ENCODE measurements around the gene ARHGEF16.

ARHGEF16 gene

GRCh38 chr1:3479511-3480368 lies 25.3 kb downstream of the ARHGEF16 start:
- in situ Hi-C loops (cut with MboI; ENCODE audit: low sequenced_read_pairs) = no loop called here

DNA sequence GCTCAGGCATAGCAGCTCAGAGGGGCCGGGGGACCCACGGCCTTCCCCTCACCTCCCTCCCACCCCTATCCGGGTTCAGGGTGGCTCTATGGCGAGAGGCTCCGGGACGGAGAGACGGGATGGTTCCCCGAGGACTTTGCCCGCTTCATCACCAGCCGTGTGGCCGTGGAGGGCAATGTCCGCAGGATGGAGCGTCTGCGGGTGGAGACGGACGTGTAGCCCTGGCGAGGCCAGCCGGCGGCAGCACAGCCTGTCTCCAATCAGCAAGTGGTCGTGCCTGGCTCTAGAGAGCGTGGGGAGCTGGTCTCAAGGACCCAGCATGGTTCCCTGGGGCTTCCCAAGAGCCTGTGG lies 25.9 kb downstream of the ARHGEF16 start:
- in situ Hi-C loops (cut with MboI; ENCODE audit: low sequenced_read_pairs) = no loop called here

DNA sequence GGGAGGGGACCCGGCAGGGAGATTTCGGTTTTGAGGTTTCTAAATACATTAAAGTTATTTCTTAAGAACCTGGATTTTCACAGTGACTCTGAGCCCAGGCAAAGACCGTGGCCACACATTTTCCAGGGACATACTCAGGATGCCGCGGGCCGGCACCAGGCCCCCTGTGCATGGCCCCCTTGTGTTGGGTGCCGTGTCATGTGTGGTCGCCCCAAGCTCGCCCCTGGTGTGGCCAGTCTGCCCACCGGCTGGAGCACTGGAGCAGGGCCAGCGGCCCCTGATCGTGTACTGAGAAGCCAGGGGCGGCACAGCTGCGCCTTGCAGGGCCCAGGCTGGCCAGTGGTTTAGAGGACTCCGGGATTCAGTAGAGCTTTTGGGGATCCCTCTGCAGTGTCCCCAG lies 26.6 kb downstream of the ARHGEF16 start:
- in situ Hi-C loops (cut with MboI; ENCODE audit: low sequenced_read_pairs) = no loop called here

DNA sequence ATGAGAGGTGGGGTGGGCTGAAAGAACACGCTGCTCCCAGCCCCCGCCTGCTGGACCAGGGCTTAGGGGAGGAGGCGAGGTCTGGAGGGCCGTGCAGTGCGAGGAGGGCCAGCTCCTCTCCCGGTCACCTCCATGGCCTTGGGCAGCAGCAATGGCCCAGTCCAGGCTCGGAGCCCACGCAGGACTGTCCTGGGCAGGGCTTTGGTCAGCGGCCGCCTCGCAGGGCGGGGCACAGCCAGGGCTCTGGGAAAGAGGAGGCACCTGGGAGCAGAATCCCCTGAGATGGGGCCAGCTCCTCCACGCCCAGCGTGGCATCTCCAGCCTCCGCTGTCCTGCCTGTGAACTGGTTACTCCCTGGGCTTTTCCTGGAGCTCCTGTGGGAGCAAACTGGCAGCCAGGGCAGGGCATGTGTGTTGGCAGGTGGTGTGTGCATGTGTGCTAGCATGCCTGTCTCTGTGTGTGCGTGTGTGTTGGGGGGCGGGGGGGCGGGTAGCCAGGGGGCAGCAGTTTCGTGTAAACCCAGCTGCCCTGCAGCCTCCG lies 27.4 kb downstream of the ARHGEF16 start:
- in situ Hi-C loops (cut with MboI; ENCODE audit: low sequenced_read_pairs) = no loop called here

GRCh38 chr1:3482378-3482849 lies 27.9 kb downstream of the ARHGEF16 start:
- in situ Hi-C loops (cut with MboI; ENCODE audit: low sequenced_read_pairs) = no loop called here

- in situ Hi-C loops (cut with MboI; ENCODE audit: low sequenced_read_pairs) = no loop called here
Observed at GRCh38 chr1:3483380-3483779, 28.9 kb downstream of the ARHGEF16 start.

DNA sequence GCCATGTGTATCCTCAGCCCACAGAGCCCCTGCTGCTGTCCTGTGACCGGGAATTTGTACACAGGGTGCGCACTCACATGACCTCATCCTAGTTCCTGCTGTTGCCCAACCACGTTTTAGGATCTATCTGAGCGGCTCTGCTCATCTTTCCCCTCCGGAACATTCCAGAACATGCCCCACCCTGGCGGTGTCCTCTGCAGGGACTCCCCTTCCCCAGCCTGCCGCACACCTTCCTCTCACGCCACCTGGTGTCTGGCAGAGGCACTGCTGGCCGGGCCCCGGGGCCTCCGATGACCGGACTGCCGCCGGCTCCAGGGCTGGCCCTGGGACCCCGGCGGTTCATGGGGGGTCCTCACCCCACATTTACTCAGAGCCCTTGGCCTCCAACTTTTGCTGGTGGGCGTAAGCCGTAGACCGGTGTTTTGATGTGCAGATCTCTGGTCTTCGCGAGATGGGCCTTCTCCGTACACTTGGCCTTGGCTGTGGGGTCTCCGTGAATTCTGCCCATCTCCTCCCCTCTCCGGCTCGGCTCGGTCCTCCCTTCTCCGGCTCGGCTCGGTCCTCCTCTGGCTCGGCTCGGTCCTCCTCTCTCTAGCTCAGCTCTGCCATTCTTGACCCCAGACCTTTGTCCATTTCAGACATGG lies 29.5 kb downstream of the ARHGEF16 start:
- in situ Hi-C loops (cut with MboI; ENCODE audit: low sequenced_read_pairs) = no loop called here

DNA sequence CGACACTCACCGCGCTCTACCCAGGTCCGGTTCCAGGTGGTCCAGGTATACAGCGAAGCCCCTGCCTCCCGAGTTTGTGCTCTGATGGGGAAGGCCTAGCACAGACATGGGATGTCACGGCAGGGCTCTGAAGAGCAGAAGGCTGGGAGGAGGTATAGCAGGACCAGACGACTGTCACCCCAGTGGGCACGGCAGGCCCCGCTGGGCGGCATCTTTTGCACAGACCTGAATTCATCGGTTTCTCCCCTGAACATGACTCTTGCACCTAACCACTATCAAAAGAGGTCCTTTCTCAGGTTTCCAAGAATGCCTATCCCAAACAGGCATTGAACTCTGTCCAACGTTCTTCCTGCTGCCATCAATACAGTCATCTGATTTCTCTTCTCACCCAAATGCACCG lies 30.6 kb downstream of the ARHGEF16 start:
- in situ Hi-C loops (cut with MboI; ENCODE audit: low sequenced_read_pairs) = no loop called here

DNA sequence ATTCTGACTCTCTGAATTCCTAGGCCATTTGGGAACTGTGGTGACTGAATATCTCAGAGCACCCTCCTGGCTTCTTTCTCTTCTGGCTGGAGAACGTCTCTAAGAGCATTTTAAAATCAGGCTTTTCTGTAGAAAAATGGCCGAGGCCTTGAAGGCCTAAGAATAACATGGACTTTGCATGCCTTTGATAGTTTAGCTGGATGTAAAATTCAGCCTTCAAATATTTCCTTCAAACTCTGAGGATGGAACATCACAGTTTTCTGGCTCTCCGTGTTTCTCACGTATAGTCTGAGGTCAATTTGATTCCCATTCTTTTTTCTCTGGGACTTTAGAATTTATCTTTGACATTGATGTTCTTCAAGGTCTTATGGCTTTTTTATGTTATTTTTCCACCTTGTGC lies 34.0 kb downstream of the ARHGEF16 start:
- in situ Hi-C loops (cut with MboI; ENCODE audit: low sequenced_read_pairs) = no loop called here

DNA sequence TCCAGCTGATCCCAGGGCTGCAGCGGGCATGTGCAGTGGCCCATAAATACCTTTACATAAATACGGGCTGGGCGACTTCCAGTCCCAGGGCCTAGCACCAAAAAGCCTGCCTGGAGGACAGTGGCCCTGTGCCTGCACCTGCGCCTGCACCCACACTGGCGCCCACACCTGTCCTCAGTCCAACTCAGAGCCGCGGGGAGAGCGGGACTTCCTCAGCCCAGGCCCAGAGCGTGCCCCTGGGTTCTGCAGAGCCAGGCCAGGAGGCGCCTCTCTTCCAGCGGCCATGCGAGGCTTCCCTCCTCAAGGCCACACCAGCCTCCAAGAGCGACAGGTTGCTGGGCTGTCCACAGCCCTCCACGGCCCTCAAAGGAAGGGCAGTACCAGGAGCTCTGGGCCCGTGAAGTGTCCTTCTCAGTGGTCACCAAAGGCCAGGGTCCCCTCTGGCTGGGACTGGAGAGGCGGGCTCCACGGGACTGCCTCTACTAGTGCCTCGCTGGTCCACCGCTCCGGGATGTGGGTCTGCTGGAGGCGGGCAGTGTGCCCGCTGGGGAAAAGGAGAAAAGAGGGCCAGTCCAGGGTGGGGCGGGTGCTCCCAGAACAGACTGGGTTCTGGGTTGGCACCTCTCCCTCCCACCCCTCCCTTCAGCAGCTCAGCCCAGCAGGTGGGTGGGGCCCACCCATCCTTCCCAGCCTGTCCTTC lies 35.7 kb downstream of the ARHGEF16 start:
- in situ Hi-C loops (cut with MboI; ENCODE audit: low sequenced_read_pairs) = no loop called here

- in situ Hi-C loops (cut with MboI; ENCODE audit: low sequenced_read_pairs) = no loop called here
Observed at GRCh38 chr1:3491291-3492246, 37.1 kb downstream of the ARHGEF16 start.

- in situ Hi-C loops (cut with MboI; ENCODE audit: low sequenced_read_pairs) = no loop called here
Observed at GRCh38 chr1:3492545-3493246, 38.2 kb downstream of the ARHGEF16 start.

GRCh38 chr1:3494321-3495308 lies 40.1 kb downstream of the ARHGEF16 start:
- in situ Hi-C loops (cut with MboI; ENCODE audit: low sequenced_read_pairs) = no loop called here

GRCh38 chr1:3495776-3496745 lies 41.6 kb downstream of the ARHGEF16 start:
- in situ Hi-C loops (cut with MboI; ENCODE audit: low sequenced_read_pairs) = no loop called here

DNA sequence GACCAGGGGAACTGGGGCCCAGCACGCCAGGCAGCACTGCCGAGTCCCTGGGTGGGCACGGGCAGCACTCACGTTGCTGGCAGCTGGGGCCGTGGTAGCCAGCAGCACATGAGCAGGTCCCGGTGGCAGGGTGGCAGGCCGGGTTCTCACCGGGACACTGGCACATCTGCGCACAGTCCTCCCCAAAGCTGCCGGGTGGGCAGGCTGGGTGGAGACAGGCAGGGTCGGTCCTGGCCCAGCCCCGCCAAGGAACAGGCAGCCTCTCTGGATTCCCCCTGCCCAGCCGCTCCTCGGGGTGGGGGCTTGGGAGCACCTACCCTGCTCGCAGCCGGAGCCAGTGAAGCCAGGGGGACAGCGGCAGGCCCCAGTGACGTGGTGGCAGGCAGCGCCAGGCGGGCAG lies 42.5 kb downstream of the ARHGEF16 start:
- in situ Hi-C loops (cut with MboI; ENCODE audit: low sequenced_read_pairs) = no loop called here

- in situ Hi-C loops (cut with MboI; ENCODE audit: low sequenced_read_pairs) = no loop called here
Observed at GRCh38 chr1:3497521-3497920, 43.1 kb downstream of the ARHGEF16 start.

DNA sequence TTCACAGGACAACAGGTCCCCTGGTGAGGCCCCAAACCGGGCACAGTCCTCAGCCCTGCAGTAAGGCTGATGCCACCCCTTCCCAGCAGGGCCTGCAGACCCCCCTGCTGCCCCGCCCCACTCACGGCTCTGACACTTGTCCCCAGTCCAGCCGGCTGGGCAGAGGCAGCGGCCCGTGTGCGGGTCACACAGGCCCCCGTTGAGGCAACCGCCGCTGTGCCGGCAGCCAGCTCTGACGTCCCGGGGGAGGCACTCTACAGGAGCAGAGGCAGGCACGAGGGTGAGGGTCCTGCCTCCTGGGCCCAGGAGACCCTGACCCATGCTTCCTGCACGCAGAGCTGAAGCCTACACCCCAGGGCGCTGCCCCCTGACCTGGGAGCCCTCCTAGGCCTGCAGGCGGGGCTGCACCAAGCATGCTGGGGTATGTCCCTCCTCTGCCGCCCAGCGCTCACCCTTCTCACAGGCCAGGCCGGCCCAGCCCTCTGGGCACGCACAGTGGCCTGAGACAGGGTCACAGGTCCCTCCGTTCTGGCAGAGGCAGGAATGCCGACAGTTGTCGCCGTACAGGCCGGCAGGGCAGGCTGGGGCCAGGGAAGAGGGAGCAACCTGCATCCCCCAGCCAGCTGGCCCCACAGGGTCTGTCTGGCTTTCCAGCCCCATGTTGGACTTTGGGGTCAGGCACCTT lies 43.9 kb downstream of the ARHGEF16 start:
- in situ Hi-C loops (cut with MboI; ENCODE audit: low sequenced_read_pairs) = no loop called here

Measured in hTERT RPE-1 (cell line).